Muscle of leg (tissue), 16 donors: Measurements from ENCODE around the gene CER1. TPM values are rescaled to one million over a fixed set of nuclear protein-coding genes. Genes with fewer than 3 reads are reported as not detected.

Experiments used
- DNase-seq: peaks from one replicate; pipeline ENCODE4 v3.0.0; 2013
- H3K27ac ChIP-seq: one replicate; pipeline ENCODE4 v1.5.1; 2013; ENCODE audit warnings: mild to moderate bottlenecking, low read length, control low read depth
- H3K27me3 ChIP-seq: one replicate; pipeline ENCODE4 v1.6.1; 2013; ENCODE audit warnings: low read length; ENCODE audit not compliant: control insufficient read depth, insufficient read depth
- H3K36me3 ChIP-seq: one replicate; pipeline ENCODE4 v1.6.1; 2013; ENCODE audit warnings: low read length; ENCODE audit not compliant: control insufficient read depth, insufficient read depth
- H3K4me1 ChIP-seq: one replicate; pipeline ENCODE4 v1.6.1; 2013; ENCODE audit warnings: low read length; ENCODE audit not compliant: control insufficient read depth, insufficient read depth
- H3K4me3 ChIP-seq: one replicate; pipeline ENCODE4 v1.5.1; 2013; ENCODE audit warnings: low read length, control low read depth
- H3K9me3 ChIP-seq: replicated peaks from 2 replicates; pipeline ENCODE4 v1.6.1; 2013; ENCODE audit warnings: low read depth, low read length; ENCODE audit not compliant: control insufficient read depth
- WGBS: methylation state at CpG from one replicate; pipeline ENCODE4 v1.1.5; 2013; ENCODE audit warnings: missing lambda C conversion rate; ENCODE audit not compliant: insufficient coverage; 5-methylcytosine and 5-hydroxymethylcytosine counted together
- long read RNA-seq, 11 donors: transcript quantifications; one replicate each; lab custom pipeline, GENCODE V29; 2026
- polyA plus RNA-seq, 8 donors: library from polyadenylated mRNA; unstranded; fragments of 120-200 nt; gene quantifications; one replicate each; pipeline versions ENCODE4 v1.2.1 to v1.2.3, GENCODE V29; 2013; ENCODE audit warnings: inconsistent platforms in 1 of 8, low replicate concordance in 1 of 8; ENCODE audit not compliant: insufficient read length in 8 of 8, insufficient read depth in 1 of 8
- total RNA-seq: library from RNA; stranded (reverse); fragments of 120-200 nt; gene quantifications from one replicate; pipeline ENCODE4 v1.2.4, GENCODE V29; 2013

CER1 gene, protein sequence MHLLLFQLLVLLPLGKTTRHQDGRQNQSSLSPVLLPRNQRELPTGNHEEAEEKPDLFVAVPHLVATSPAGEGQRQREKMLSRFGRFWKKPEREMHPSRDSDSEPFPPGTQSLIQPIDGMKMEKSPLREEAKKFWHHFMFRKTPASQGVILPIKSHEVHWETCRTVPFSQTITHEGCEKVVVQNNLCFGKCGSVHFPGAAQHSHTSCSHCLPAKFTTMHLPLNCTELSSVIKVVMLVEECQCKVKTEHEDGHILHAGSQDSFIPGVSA
- total RNA-seq (0.22 TPM), polyA plus RNA-seq (under 1 TPM in 5 of 8 donors, not detected in 3; 0.11 to 0.52 (median 0.23) TPM)
- long read RNA-seq, donor 1: 0 reads
- long read RNA-seq, donor 2: 0 reads
- long read RNA-seq, donor 3: 0 reads
- long read RNA-seq, donor 4: 0 reads
- long read RNA-seq, donor 5: 0 reads
- long read RNA-seq, donor 6: 0 reads
- long read RNA-seq, donor 7: 0 reads
- long read RNA-seq, donor 8: 0 reads
- long read RNA-seq, donor 9: 0 reads
- long read RNA-seq, donor 10: 0 reads
- long read RNA-seq, donor 11: 0 reads

GRCh38 chr9:14722391-14723035 is at the start of gene CER1:
TSS of gene CER1 (minus strand) at chr9:14722733. CDS start at chr9:14722672, 61 bp downstream.
- H3K27me3 ChIP-seq: no peaks in the 10 kb centered on the region
- WGBS: 52% methylated on average over 6 of the region's 7 CpGs
- no peaks in the 10 kb centered on the region for H3K36me3 ChIP-seq
- no peaks in the 10 kb centered on the region for H3K4me1 ChIP-seq
- no peak within 1 kb of the TSS for H3K4me3 ChIP-seq
- no peaks in the 10 kb centered on the region for H3K9me3 ChIP-seq
- no peak within 1 kb of the TSS for H3K27ac ChIP-seq
- DNase-seq: no peak

GRCh38 chr9:14770592-14770991 is 48.1 kb upstream of the CER1 start:
- no peaks in the 10 kb centered on the region for H3K27me3 ChIP-seq
- WGBS: 85% methylated on average over 7 of the region's 7 CpGs
- no peak overlapping the region for H3K4me3 ChIP-seq
- no peak overlapping the region for H3K27ac ChIP-seq
- no peak for DNase-seq
- H3K4me1 ChIP-seq: peaks cover 2% of the 10 kb centered on the region
- no peaks in the 10 kb centered on the region for H3K9me3 ChIP-seq
- peaks cover 4% of the 10 kb centered on the region for H3K36me3 ChIP-seq

DNA sequence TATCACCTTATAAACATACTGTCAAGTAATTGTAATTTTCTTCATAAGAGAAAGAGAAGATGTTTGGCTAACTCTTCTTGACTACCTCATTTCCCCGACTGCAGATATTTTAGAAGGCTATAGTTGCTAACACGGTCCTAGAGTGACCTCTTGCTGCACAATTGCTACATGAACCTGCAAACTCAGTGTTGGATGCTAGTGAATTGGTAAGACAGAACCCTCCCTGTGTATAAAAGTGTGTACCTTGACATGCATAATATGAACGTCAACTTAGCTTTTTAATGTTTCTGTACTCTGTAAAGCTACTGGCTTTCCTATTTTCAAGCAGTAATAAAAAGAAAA is 46.7 kb upstream of the CER1 start:
- no CpG with 5 or more reads among the region's 3 CpGs for WGBS
- Histone ChIP-seq H3K27me3 (no peaks in the 10 kb centered on the region), H3K4me3 (no peak overlapping the region), H3K27ac (no peak overlapping the region), H3K36me3 (peaks cover 9% of the 10 kb centered on the region), H3K4me1 (peaks cover 2% of the 10 kb centered on the region), H3K9me3 (no peaks in the 10 kb centered on the region)
- peak; percentile 85 for DNase-seq

- Histone ChIP-seq H3K4me1 (peaks cover 2% of the 10 kb centered on the region), H3K27me3 (no peaks in the 10 kb centered on the region), H3K9me3 (no peaks in the 10 kb centered on the region), H3K4me3 (no peak overlapping the region), H3K36me3 (peaks cover 9% of the 10 kb centered on the region), H3K27ac (peak overlapping the region; percentile 33)
- no CpG with 5 or more reads among the region's 8 CpGs for WGBS
- peak; percentile 94 for DNase-seq
Measured at GRCh38 chr9:14768405-14769229, 46.1 kb upstream of the CER1 start.

DNA sequence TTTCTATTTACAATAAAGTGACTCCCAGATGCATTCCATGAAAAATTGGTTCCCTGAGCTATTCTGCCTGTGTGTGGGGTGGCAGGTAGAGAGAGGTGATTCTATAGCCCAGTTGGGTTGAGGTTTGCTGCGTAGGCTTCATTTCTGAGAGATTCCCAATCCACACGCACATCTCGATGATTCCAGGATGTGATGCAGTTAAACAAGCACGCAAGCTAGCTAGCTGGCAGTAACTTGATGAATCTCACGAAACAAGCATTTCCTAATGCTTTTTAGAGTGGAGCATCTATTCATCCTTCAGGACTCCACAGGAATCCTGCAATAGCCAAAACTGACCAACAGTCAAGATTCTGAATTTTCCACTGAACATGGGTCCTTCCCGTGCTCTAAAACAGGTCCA is 43.8 kb upstream of the CER1 start:
- WGBS: 83% methylated on average over 6 of the region's 6 CpGs
- DNase-seq: peak; percentile 41
- H3K27ac ChIP-seq: no peak overlapping the region

GRCh38 chr9:14761584-14761983 is 39.1 kb upstream of the CER1 start:
- Histone ChIP-seq H3K4me3 (no peak overlapping the region), H3K36me3 (peaks cover 15% of the 10 kb centered on the region), H3K9me3 (no peaks in the 10 kb centered on the region), H3K27me3 (no peaks in the 10 kb centered on the region), H3K4me1 (no peaks in the 10 kb centered on the region), H3K27ac (no peak overlapping the region)
- no CpG with 5 or more reads among the region's 2 CpGs for WGBS
- no peak for DNase-seq

More for the DNA sequence above, 43.8 kb upstream of the CER1 start:
- Histone ChIP-seq H3K4me3 (no peak overlapping the region), H3K27me3 (no peaks in the 10 kb centered on the region), H3K4me1 (peaks cover 2% of the 10 kb centered on the region), H3K9me3 (no peaks in the 10 kb centered on the region), H3K36me3 (peaks cover 9% of the 10 kb centered on the region)

- H3K27ac ChIP-seq: no peak overlapping the region
- peaks cover 14% of the 10 kb centered on the region for H3K36me3 ChIP-seq
- H3K9me3 ChIP-seq: no peaks in the 10 kb centered on the region
- H3K27me3 ChIP-seq: no peaks in the 10 kb centered on the region
- no peaks in the 10 kb centered on the region for H3K4me1 ChIP-seq
- no peak overlapping the region for H3K4me3 ChIP-seq
- WGBS: no CpG with 5 or more reads among the region's 1 CpG
- no peak for DNase-seq
Measured at GRCh38 chr9:14760060-14760459, 37.5 kb upstream of the CER1 start.

DNA sequence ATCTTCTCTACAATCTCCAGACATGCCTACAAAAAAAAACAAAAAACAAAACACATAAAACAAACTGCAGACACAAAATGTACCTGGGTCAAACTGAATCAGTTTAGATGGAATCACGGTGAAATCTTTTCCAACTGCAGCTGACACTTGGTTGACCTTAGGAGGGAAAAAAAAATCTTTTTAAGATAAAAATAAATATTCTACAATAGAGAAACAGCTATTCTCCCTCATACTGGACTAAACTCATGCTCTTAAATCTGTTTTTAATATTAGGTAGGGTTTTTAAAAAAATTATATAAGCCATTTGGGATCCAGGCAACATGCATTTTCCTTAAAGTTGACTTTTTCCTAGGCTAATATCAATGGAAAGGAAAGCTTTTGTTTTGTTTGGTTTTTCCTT is 33.8 kb upstream of the CER1 start:
- Histone ChIP-seq H3K4me1 (peaks cover 5% of the 10 kb centered on the region), H3K36me3 (peaks cover 17% of the 10 kb centered on the region), H3K9me3 (no peaks in the 10 kb centered on the region), H3K27ac (no peak overlapping the region), H3K4me3 (no peak overlapping the region), H3K27me3 (no peaks in the 10 kb centered on the region)
- WGBS: no CpG with 5 or more reads among the region's 1 CpG
- DNase-seq: peak; percentile 82

DNA sequence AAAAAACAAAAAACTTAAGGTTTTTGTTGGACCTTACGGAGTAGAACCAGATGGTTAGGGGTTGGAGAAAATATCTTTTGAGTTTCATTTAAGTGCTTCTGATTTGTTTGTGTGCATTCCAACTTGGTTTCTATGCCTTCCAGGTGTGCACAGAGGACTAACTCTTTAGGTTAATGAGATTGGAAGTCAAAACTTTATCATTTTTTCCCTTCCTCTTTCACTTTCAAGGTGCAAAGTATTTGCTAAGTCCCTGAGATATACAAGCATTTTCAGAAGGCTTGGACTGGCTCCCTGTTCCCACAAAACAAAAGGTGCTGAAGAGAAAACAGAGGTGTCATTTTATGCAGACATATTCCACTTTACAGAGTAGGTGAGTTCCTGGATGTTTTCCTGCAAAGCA is 30.3 kb upstream of the CER1 start:
- no CpG with 5 or more reads among the region's 1 CpG for WGBS
- no peaks in the 10 kb centered on the region for H3K9me3 ChIP-seq
- H3K4me3 ChIP-seq: no peak overlapping the region
- no peaks in the 10 kb centered on the region for H3K27me3 ChIP-seq
- peaks cover 12% of the 10 kb centered on the region for H3K4me1 ChIP-seq
- no peak for DNase-seq
- H3K36me3 ChIP-seq: peaks cover 19% of the 10 kb centered on the region
- no peak overlapping the region for H3K27ac ChIP-seq

DNA sequence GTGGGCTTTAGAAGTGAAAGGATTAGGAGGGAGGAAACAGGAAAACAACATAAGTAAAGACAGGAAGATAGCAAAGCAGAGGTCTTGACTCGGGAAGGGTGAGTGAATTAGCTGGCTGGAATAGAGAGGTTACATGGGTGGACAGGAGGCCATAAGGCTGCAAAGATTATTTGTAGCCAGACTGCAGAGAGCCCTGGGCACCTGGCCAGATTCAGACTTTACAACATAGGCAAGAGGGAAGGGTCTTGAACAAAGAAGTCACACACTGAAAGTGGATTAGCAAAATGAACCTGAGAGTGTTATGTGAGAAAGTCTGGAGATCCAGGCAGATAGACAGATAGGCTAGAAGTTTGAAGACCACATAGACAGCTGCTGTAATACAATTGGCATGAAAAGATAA is 29.7 kb upstream of the CER1 start:
- WGBS: 50% methylated on average over 1 of the region's 1 CpG
- H3K36me3 ChIP-seq: peaks cover 16% of the 10 kb centered on the region
- no peak overlapping the region for H3K4me3 ChIP-seq
- no peaks in the 10 kb centered on the region for H3K27me3 ChIP-seq
- H3K4me1 ChIP-seq: peaks cover 12% of the 10 kb centered on the region
- H3K9me3 ChIP-seq: no peaks in the 10 kb centered on the region
- DNase-seq: peak; percentile 63
- no peak overlapping the region for H3K27ac ChIP-seq
